Measurements from ENCODE around the gene SMPDL3A.

- TF ChIP-seq CTCF (conservative IDR thresholded peaks at IDR 0.05 in 1 of 2, IDR thresholded peaks at IDR 0.05 in 1 of 2; ENCODE audit: low read depth in 1 of 2, low read length in 2 of 2), result no peak
- no peak for TF ChIP-seq EZH2 (IDR thresholded peaks at IDR 0.05; ENCODE audit: low read length, missing control alignments)
These were observed 32.0 kb downstream of the SMPDL3A start for GRCh38 chr6:122821095-122821494.
